GM19025 (cell line): Measurements from ENCODE around the gene DDTL.

Experiments
- ATAC-seq: cut with Tn5 transposase; IDR thresholded peaks from one replicate; pipeline ENCODE4 v1.9.1; 2021; ENCODE audit warnings: mild to moderate bottlenecking, low read depth, moderate library complexity; ENCODE audit not compliant: unreplicated experiment

Gene DDTL

DNA sequence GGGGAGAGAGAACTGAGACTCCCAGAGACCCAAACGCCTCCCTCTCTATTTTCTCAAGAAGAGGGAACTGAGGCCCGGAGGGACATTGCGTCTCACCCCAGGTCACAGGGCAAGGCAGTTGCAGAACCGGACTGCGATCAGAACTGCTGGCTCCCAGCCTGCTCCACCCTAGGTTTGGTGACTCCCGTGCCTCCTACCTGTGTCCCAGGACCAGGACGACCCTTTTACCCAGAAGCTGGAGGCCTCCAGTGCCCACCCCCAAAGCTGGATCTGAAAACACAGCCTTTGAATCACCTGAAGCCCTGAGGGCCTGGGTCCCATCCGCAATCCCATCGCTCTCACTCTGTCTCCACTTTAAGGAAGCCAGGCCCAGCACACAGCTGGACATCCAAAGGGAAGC lies 37.2 kb downstream of the DDTL start:
- no peak for ATAC-seq

- ATAC-seq: no peak
Observed at GRCh38 chr22:24005201-24005600, 38.5 kb downstream of the DDTL start, which contains the start of gene GSTT4. Gene GSTT4 (minus strand): TSS chr22:24005453. CDS start chr22:24005356, 97 bp downstream.

- ATAC-seq: no peak
Observed at GRCh38 chr22:24006207-24006913, 39.7 kb downstream of the DDTL start.

DNA sequence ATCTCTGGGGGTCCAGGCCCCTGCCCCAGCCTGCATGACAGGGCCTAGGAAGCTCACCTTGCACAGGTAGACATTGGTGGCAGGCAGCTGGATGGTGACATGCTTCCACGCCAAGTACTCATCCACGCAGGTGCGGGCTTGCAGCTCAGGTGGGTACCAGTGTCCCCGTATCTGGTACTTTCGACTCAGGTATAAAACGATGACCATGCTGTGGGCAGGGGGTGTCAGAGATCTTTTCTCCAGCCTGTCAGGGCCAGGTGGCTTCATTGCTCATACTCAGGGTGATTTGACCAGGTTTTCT lies 40.2 kb downstream of the DDTL start:
- no peak for ATAC-seq

- no peak for ATAC-seq
Observed at GRCh38 chr22:24007253-24008021, 40.7 kb downstream of the DDTL start.

DNA sequence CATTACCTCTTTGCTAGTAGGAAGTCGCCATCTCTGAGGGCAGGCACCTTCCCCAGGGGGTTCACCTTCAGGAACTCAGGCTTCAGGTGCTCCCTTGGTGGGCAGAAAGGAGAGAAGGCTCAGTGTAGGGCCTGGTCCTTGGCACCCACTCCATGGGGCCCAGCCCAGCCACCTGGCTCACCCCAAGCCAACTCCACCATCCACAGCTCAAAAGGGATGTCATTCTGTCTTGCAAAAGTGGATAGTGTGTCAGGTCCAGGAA lies 41.3 kb downstream of the DDTL start:
- ATAC-seq: no peak

GRCh38 chr22:24008381-24009226 lies 41.9 kb downstream of the DDTL start:
- no peak for ATAC-seq

DNA sequence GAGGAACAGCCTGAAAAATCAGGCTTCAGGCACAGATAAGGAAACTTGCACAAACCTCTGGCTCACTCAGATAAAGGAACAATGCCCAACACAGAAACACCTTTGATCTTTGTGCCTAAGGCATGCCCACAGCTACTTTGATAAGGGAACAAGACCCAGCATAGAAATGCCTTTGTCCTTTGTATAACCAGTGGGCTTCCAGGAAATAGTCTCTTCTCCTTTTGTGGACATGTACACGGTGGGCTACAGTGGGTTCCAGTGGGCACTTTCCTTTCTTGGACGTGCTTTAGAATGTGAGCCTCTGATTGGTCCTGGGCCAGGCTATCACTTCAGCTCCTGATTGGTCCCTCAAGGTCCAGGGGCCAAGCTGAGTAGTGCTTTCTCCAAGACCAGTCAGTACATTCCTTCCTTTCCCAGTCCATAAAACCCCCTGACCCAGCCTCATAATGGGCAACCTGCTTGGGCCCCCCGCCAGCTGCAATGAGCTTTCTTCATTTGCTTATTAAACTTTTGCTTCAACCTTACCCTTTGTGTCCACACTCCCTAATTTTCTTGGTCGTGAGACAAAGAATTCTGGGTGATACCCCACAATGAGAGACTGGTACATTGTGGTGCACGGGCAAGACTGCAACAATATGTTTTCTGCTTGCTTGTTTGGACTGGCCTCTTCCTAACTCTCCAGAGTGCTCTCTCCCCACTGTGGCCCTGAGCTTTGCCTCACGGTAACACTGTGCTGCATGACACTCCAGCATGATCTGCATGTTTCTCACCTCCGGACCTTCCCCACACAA lies 42.7 kb downstream of the DDTL start:
- ATAC-seq: no peak

DNA sequence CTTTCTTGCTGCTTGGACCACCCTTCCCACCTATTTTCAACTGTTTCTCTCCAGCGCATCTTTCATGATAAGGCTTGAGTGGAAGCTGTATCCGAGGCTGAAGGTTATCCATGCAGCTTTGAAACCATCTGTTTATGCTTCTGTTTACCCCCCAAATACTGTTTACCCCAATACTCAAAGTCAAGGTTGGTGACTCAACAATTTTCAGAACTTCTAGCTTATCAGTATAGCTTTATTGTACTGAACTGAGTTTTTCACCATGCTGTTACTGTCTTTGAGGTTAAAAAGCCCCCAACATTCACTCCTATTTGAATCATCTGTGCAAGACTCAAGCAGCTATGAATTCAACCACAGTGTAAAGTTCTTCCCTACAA lies 43.3 kb downstream of the DDTL start:
- ATAC-seq: no peak

GRCh38 chr22:24011735-24012068 lies 45.0 kb downstream of the DDTL start:
- no peak for ATAC-seq

- ATAC-seq: no peak
Observed at GRCh38 chr22:24016156-24016555, 49.5 kb downstream of the DDTL start.

GRCh38 chr22:24021304-24021703 lies 54.6 kb downstream of the DDTL start:
- no peak for ATAC-seq
